ENCODE measurements around the gene ASIC2. TPM values are rescaled to one million over a fixed set of nuclear protein-coding genes. Genes with fewer than 3 reads are reported as not detected.

ASIC2 gene
- total and polyA plus RNA-seq, 2 donors (not counting 3 experiments of a cell fraction or from before 2014, with no cell fraction given) = not detected

DNA sequence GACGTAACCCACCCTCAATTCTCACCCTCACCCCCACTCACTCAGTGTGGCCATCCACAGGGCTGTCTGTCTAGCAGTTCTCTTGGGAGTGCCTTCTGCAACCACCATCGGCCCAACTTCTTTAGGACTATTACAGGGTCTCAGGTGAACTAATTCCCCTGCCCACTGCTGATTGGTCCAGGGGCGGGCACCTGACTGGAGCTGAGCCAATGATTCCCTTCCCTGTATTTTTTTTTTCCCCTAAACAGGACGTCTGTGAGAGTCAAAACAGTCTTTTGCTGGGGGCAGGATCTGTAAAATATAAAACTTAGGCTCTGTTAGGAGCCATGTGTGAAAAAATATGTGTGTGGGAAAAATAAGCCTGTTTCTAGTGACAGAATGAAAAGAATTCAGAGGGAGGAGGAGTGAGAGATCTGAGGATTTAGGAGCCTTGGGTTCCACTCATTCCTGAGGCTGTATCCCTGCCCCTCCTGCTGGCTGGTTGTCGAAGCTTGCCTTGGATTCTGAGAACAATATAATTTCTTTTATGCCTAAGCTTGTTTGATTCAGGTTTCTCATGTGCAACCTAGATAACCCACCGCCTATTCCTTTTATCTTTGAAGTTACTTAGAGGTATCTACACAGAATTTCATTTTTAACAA is 186.4 kb downstream of the ASIC2 start:
- dilution Hi-C loops (cut with MboI; ENCODE audit: extremely low pct_ligation_motif_present, low sequenced_read_pairs) = no loop called here
- FAIRE-seq = no peak
- H2AFZ ChIP-seq (ENCODE audit: low read depth, low read length) = no peak overlapping the region

More for the DNA sequence above, 186.4 kb downstream of the ASIC2 start:
- no peak for DNase-seq (ENCODE audit: low read depth, low spot score)
- POLR2A ChIA-PET = no interaction called here
- no peaks in the 10 kb centered on the region for H3K79me2 ChIP-seq (ENCODE audit: control insufficient read depth, insufficient read depth, low read length)
- H3K36me3 ChIP-seq (ENCODE audit: control insufficient read depth in 2 of 2, extremely low read depth in 1 of 2, insufficient read depth in 2 of 2, low read length in 2 of 2) = no peaks in the 10 kb centered on the region
- no TSS peak for BruUV-seq (replicated peaks)
- no peak overlapping the region for H3K4me2 ChIP-seq (ENCODE audit: insufficient read depth, low read length)
- H4K20me1 ChIP-seq (replicated peaks; ENCODE audit: control insufficient read depth, extremely low read depth, insufficient read depth, low read length) = no peaks in the 10 kb centered on the region
- CTCF ChIA-PET = no interaction called here
- no peak overlapping the region for H3K4me3 ChIP-seq (replicated peaks in 1 of 3; ENCODE audit: insufficient read depth in 1 of 3, low read depth in 1 of 3, low read length in 3 of 3)
- no peaks in the 10 kb centered on the region for H3K27me3 ChIP-seq (ENCODE audit: control insufficient read depth in 2 of 2, insufficient read depth in 2 of 2, low read length in 2 of 2)
- no peak overlapping the region for H3K27ac ChIP-seq (ENCODE audit: insufficient read depth, low read depth, low read length)
- intact Hi-C loops (cut with micrococcal nuclease) = no loop called here
- no peaks in the 10 kb centered on the region for H3K9me3 ChIP-seq (replicated peaks; ENCODE audit: control insufficient read depth, insufficient read depth, low read length)
- no peaks in the 10 kb centered on the region for H3K9me1 ChIP-seq (replicated peaks; ENCODE audit: control insufficient read depth, extremely low read depth, insufficient read depth, low read length)
- H3K4me1 ChIP-seq (ENCODE audit: control insufficient read depth, extremely low read depth, insufficient read depth, low read length) = no peaks in the 10 kb centered on the region
- no peak overlapping the region for H3K9ac ChIP-seq (replicated peaks; ENCODE audit: extremely low read depth, insufficient read depth, low read length)
- TF ChIP-seq, protein P1, sequence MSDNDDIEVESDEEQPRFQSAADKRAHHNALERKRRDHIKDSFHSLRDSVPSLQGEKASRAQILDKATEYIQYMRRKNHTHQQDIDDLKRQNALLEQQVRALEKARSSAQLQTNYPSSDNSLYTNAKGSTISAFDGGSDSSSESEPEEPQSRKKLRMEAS (IDR thresholded peaks at IDR 0.05; ENCODE audit: insufficient read depth, insufficient read length) = no peak
- TF ChIP-seq JUN (IDR thresholded peaks at IDR 0.05; ENCODE audit: borderline replicate concordance, insufficient read depth, insufficient read length, low read depth) (no peak), GATA2 (IDR thresholded peaks at IDR 0.05; ENCODE audit: insufficient read depth, insufficient read length, low read depth, low read length) (no peak), MYC (IDR thresholded peaks at IDR 0.05; ENCODE audit: low read depth, low read length) (no peak), POLR2AphosphoS5 (IDR thresholded peaks at IDR 0.05; ENCODE audit: insufficient read depth, low read depth, low read length) (no peak), FOS (IDR thresholded peaks at IDR 0.05; ENCODE audit: borderline replicate concordance, insufficient read depth, low read length) (no peak), POLR2A (IDR thresholded peaks at IDR 0.05; ENCODE audit: low read depth, low read length) (no peak), EZH2 (IDR thresholded peaks at IDR 0.05; ENCODE audit: borderline replicate concordance, low read depth, low read length, severe bottlenecking) (no peak)
- TF ChIP-seq, protein P2, sequence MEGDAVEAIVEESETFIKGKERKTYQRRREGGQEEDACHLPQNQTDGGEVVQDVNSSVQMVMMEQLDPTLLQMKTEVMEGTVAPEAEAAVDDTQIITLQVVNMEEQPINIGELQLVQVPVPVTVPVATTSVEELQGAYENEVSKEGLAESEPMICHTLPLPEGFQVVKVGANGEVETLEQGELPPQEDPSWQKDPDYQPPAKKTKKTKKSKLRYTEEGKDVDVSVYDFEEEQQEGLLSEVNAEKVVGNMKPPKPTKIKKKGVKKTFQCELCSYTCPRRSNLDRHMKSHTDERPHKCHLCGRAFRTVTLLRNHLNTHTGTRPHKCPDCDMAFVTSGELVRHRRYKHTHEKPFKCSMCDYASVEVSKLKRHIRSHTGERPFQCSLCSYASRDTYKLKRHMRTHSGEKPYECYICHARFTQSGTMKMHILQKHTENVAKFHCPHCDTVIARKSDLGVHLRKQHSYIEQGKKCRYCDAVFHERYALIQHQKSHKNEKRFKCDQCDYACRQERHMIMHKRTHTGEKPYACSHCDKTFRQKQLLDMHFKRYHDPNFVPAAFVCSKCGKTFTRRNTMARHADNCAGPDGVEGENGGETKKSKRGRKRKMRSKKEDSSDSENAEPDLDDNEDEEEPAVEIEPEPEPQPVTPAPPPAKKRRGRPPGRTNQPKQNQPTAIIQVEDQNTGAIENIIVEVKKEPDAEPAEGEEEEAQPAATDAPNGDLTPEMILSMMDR (IDR thresholded peaks at IDR 0.05; ENCODE audit: extremely low read depth in 1 of 2, insufficient read depth in 1 of 2, low read depth in 1 of 2, low read length in 2 of 2) = no peak

All from endothelial cell of umbilical vein (primary cell).